Measurements from ENCODE around the gene LSR. TPM values are rescaled to one million over a fixed set of nuclear protein-coding genes. Genes with fewer than 3 reads are reported as not detected.

Gene LSR
- total RNA-seq, 1 experiment from 2014 or later: 152 TPM

DNA sequence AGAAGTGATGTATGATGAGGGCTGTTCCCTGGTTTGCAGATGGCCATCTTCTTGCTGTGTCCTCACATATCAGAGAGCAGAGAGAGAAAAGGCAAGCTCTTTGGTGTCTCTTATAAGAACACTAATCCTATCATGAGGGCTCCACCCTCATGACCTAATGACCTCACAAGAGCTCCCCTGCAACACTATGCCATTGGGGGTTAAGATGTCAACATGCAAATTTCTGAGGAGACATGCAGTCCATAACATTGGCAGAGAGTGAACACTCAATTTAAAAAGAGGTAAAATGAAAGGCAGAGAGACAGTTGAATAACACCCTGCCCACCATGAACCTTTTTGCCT, 31.2 kb upstream of the LSR start:
- no peak overlapping the region for H2BK5ac ChIP-seq (ENCODE audit: insufficient read length, low read length)
- Mint-ChIP-seq H3K36me3 (ENCODE audit: insufficient read depth in 1 of 3, low read depth in 3 of 3) (peaks cover 0 to 5% (median 5%) of the 10 kb centered on the region in 3 experiments; a peak in 6 of 7 replicates), H3K9me3 (peaks cover 7 to 13% of the 10 kb centered on the region in 2 experiments), H3K4me1 (peaks cover 12 to 13% of the 10 kb centered on the region in 2 experiments), H3K27me3 (ENCODE audit: low read depth) (peaks cover 4% of the 10 kb centered on the region), H3K4me3 (no peak overlapping the region), H3K27ac (no peak overlapping the region)
- H2AFZ ChIP-seq (ENCODE audit: low read length): no peak overlapping the region
- H3K9me3 ChIP-seq (ENCODE audit: control insufficient read depth, low read depth, low read length): no peaks in the 10 kb centered on the region
- H2BK12ac ChIP-seq (ENCODE audit: insufficient read length, low read depth, low read length): no peak overlapping the region
- H2BK15ac ChIP-seq (ENCODE audit: low read depth, low read length): no peak overlapping the region
- no peak overlapping the region for H3K9ac ChIP-seq (ENCODE audit: extremely low read depth, insufficient read length, low read length)
- H3K4me2 ChIP-seq (ENCODE audit: insufficient read depth, insufficient read length, low read length): no peak overlapping the region
- no peak overlapping the region for H2BK120ac ChIP-seq (ENCODE audit: low read depth, low read length, poor library complexity, severe bottlenecking)
- H2BK20ac ChIP-seq (ENCODE audit: low read depth, low read length, poor library complexity, severe bottlenecking): no peak overlapping the region
- H3K79me2 ChIP-seq (ENCODE audit: insufficient read depth, low read length): no peaks in the 10 kb centered on the region
- 0 out of 2 replicates have a peak, but pooled peaks cover 2% of the 10 kb centered on the region for H3K4me1 ChIP-seq (ENCODE audit: insufficient read depth, low read length)
- no peak overlapping the region for H4K5ac ChIP-seq (ENCODE audit: insufficient read length, low read depth, low read length)
- no peaks in the 10 kb centered on the region for H4K20me1 ChIP-seq (ENCODE audit: control insufficient read depth, insufficient read depth, insufficient read length)
- H3K23ac ChIP-seq (ENCODE audit: insufficient read length, low read depth, low read length): no peak overlapping the region
- no peak for DNase-seq
- TF ChIP-seq, protein P1, sequence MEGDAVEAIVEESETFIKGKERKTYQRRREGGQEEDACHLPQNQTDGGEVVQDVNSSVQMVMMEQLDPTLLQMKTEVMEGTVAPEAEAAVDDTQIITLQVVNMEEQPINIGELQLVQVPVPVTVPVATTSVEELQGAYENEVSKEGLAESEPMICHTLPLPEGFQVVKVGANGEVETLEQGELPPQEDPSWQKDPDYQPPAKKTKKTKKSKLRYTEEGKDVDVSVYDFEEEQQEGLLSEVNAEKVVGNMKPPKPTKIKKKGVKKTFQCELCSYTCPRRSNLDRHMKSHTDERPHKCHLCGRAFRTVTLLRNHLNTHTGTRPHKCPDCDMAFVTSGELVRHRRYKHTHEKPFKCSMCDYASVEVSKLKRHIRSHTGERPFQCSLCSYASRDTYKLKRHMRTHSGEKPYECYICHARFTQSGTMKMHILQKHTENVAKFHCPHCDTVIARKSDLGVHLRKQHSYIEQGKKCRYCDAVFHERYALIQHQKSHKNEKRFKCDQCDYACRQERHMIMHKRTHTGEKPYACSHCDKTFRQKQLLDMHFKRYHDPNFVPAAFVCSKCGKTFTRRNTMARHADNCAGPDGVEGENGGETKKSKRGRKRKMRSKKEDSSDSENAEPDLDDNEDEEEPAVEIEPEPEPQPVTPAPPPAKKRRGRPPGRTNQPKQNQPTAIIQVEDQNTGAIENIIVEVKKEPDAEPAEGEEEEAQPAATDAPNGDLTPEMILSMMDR (conservative IDR thresholded peaks at IDR 0.05): no peak
- no peak overlapping the region for H3K14ac ChIP-seq (ENCODE audit: insufficient read depth, low read length)
- H2AK5ac ChIP-seq (ENCODE audit: insufficient read length, low read length): no peak overlapping the region
- H3K4ac ChIP-seq (ENCODE audit: low read depth, low read length): no peak overlapping the region
- H4K91ac ChIP-seq (ENCODE audit: insufficient read length, low read depth, low read length): no peak overlapping the region
- H3T11ph ChIP-seq (ENCODE audit: low read length): no peak overlapping the region
- H3K27me3 ChIP-seq (ENCODE audit: insufficient read depth, low read length): no peaks in the 10 kb centered on the region
- no peaks in the 10 kb centered on the region for H3K79me1 ChIP-seq (ENCODE audit: insufficient read depth, low read depth, low read length, poor library complexity, severe bottlenecking)
- H3K27ac ChIP-seq (ENCODE audit: insufficient read length, low read depth, low read length): no peak overlapping the region
- H3K18ac ChIP-seq (ENCODE audit: insufficient read length, low read depth, low read length): no peak overlapping the region
- H3K23me2 ChIP-seq (ENCODE audit: insufficient read length, low read depth, low read length, poor library complexity, severe bottlenecking): no peaks in the 10 kb centered on the region
- no peak overlapping the region for H3K56ac ChIP-seq (ENCODE audit: insufficient read length, low read depth, low read length)
- H4K8ac ChIP-seq (replicated peaks; ENCODE audit: insufficient read length, low read depth, low read length): no peak overlapping the region
